ENCODE results near the gene OTOS.
A peak's percentile ranks its signal among the peaks of the same experiment; 100 is the strongest.

The OTOS gene

GRCh38 chr2:240174496-240174895 lies 34.0 kb upstream of the OTOS start:
- Histone ChIP-seq H2AFZ (ENCODE audit: low read length) (no peak overlapping the region), H4K91ac (ENCODE audit: low read depth, low read length, poor library complexity) (no peak overlapping the region), H2BK15ac (ENCODE audit: low read length) (no peak overlapping the region), H2BK5ac (ENCODE audit: low read length) (no peak overlapping the region), H2BK120ac (ENCODE audit: low read depth, low read length) (no peak overlapping the region), H3K4me1 (ENCODE audit: control insufficient read depth in 2 of 2, insufficient read depth in 1 of 2, low read depth in 1 of 2, low read length in 2 of 2) (peaks cover 4 to 11% of the 10 kb centered on the region in 2 donors), H3K9me3 (replicated peaks in 1 of 2; ENCODE audit: control insufficient read depth in 2 of 2, insufficient read depth in 1 of 2, low read depth in 1 of 2, low read length in 2 of 2) (peaks cover 0 to 5% of the 10 kb centered on the region in 2 donors), H3K27me3 (ENCODE audit: control insufficient read depth in 3 of 3, insufficient read depth in 3 of 3, low read depth in 1 of 3, low read length in 3 of 3) (peaks cover 0 to 26% (median 0%) of the 10 kb centered on the region in 3 experiments), H3K4me2 (ENCODE audit: insufficient read depth, low read length, poor library complexity, severe bottlenecking) (no peak overlapping the region), H3K79me1 (ENCODE audit: low read depth, low read length) (no peaks in the 10 kb centered on the region), H3K27ac (replicated peaks; ENCODE audit: low read length) (no peak overlapping the region), H3K23ac (ENCODE audit: low read depth, low read length, poor library complexity) (no peak overlapping the region), H4K8ac (ENCODE audit: low read depth, low read length) (no peak overlapping the region), H3K4me3 (ENCODE audit: low read length in 2 of 2) (no peak overlapping the region), H2AK5ac (ENCODE audit: low read depth, low read length) (no peak overlapping the region), H3K4ac (ENCODE audit: low read length) (no peak overlapping the region), H3K14ac (ENCODE audit: low read length) (no peak overlapping the region), H3K9ac (ENCODE audit: low read depth, low read length, poor library complexity) (no peak overlapping the region), H3K36me3 (replicated peaks in 1 of 2; ENCODE audit: control insufficient read depth in 2 of 2, insufficient read depth in 2 of 2, low read length in 2 of 2) (no peaks in the 10 kb centered on the region), H2BK12ac (ENCODE audit: low read length) (no peak overlapping the region), H3K18ac (ENCODE audit: low read length) (no peak overlapping the region)
- DNase-seq (ENCODE audit: low spot score), result no peak
- 100% methylated on average over 2 of the region's 7 CpGs; no CpG with 5 or more reads in 1 of the 2 donors for WGBS, 2 donors (ENCODE audit: extremely low coverage in 2 of 2, insufficient read length in 2 of 2, insufficient replicate concordance in 1 of 2)

GRCh38 chr2:240172071-240172895 lies 31.8 kb upstream of the OTOS start:
- Histone ChIP-seq H2BK120ac (ENCODE audit: low read depth, low read length) (no peak overlapping the region), H3K4ac (ENCODE audit: low read length) (no peak overlapping the region), H3K27ac (replicated peaks; ENCODE audit: low read length) (no peak overlapping the region), H3K14ac (ENCODE audit: low read length) (no peak overlapping the region), H3K9ac (ENCODE audit: low read depth, low read length, poor library complexity) (no peak overlapping the region), H3K18ac (ENCODE audit: low read length) (peak overlapping the region; percentile 6), H4K8ac (ENCODE audit: low read depth, low read length) (no peak overlapping the region), H2BK12ac (ENCODE audit: low read length) (no peak overlapping the region), H3K23ac (ENCODE audit: low read depth, low read length, poor library complexity) (no peak overlapping the region), H3K79me1 (ENCODE audit: low read depth, low read length) (no peaks in the 10 kb centered on the region), H2AFZ (ENCODE audit: low read length) (no peak overlapping the region), H3K9me3 (replicated peaks in 1 of 2; ENCODE audit: control insufficient read depth in 2 of 2, insufficient read depth in 1 of 2, low read depth in 1 of 2, low read length in 2 of 2) (peaks cover 0 to 5% of the 10 kb centered on the region in 2 donors), H2BK15ac (ENCODE audit: low read length) (no peak overlapping the region), H3K4me1 (ENCODE audit: control insufficient read depth in 2 of 2, insufficient read depth in 1 of 2, low read depth in 1 of 2, low read length in 2 of 2) (peaks cover 4 to 9% of the 10 kb centered on the region in 2 donors), H3K27me3 (ENCODE audit: control insufficient read depth in 3 of 3, insufficient read depth in 3 of 3, low read depth in 1 of 3, low read length in 3 of 3) (peaks cover 0 to 22% (median 0%) of the 10 kb centered on the region in 3 experiments), H2BK5ac (ENCODE audit: low read length) (no peak overlapping the region), H3K4me3 (ENCODE audit: low read length in 2 of 2) (no peak overlapping the region), H4K91ac (ENCODE audit: low read depth, low read length, poor library complexity) (no peak overlapping the region), H3K36me3 (replicated peaks in 1 of 2; ENCODE audit: control insufficient read depth in 2 of 2, insufficient read depth in 2 of 2, low read length in 2 of 2) (no peaks in the 10 kb centered on the region), H2AK5ac (ENCODE audit: low read depth, low read length) (no peak overlapping the region), H3K4me2 (ENCODE audit: insufficient read depth, low read length, poor library complexity, severe bottlenecking) (no peak overlapping the region)
- no CpG with 5 or more reads among the region's 13 CpGs for WGBS, 2 donors (ENCODE audit: extremely low coverage in 2 of 2, insufficient read length in 2 of 2, insufficient replicate concordance in 1 of 2)
- DNase-seq (ENCODE audit: low spot score), result no peak

DNA sequence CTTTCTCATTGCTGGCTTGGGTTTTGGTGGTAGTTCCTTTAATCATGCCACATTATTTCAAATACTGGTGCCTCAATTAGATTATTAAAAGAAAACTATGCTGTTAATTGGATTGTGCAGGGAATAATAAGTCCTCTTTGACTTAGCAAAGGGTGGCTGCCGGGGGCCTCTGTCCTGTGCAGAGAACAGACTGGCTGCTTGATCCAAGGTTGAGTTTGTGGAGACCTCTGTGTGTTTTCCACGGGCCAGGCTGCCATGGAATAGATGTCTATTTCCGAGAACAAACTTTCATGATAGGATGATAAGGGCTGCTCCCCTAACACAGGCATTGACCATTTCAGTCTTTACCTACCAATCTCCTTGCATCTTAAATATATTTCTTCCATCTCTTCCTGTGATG lies 30.4 kb upstream of the OTOS start:
- H4K8ac ChIP-seq (ENCODE audit: low read depth, low read length), result no peak overlapping the region
- H3K4me1 ChIP-seq (ENCODE audit: control insufficient read depth in 2 of 2, insufficient read depth in 1 of 2, low read depth in 1 of 2, low read length in 2 of 2), result peaks cover 4 to 9% of the 10 kb centered on the region in 2 donors

DNA sequence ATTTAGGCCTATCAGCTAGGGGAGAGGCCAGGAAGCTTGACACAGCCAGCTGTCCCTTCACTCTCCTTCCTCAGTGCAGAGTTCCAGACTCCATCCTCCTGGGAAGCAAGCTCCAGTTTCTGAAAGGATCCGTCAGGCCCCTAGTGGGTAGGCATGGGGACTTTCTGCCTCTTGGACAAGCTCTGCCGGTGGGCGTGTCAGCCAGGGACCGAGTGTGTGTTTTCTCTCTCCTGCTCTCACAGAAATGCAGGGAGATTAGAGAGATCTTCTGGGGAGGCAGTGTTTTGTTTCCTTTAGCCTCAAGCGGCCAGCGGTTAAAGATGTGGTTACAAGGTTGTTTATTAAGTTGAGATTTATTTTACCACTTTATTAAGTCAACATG lies 29.9 kb upstream of the OTOS start:
- H2AK5ac ChIP-seq (ENCODE audit: low read depth, low read length), result no peak overlapping the region
- peaks cover 4 to 9% of the 10 kb centered on the region in 2 donors for H3K4me1 ChIP-seq (ENCODE audit: control insufficient read depth in 2 of 2, insufficient read depth in 1 of 2, low read depth in 1 of 2, low read length in 2 of 2)
- no peaks in the 10 kb centered on the region for H3K36me3 ChIP-seq (replicated peaks in 1 of 2; ENCODE audit: control insufficient read depth in 2 of 2, insufficient read depth in 2 of 2, low read length in 2 of 2)
- no peak overlapping the region for H2AFZ ChIP-seq (ENCODE audit: low read length)
- H4K91ac ChIP-seq (ENCODE audit: low read depth, low read length, poor library complexity), result no peak overlapping the region
- H3K4me3 ChIP-seq (ENCODE audit: low read length in 2 of 2), result no peak overlapping the region
- H3K79me1 ChIP-seq (ENCODE audit: low read depth, low read length), result no peaks in the 10 kb centered on the region
- WGBS, 2 donors (ENCODE audit: extremely low coverage in 2 of 2, insufficient read length in 2 of 2, insufficient replicate concordance in 1 of 2), result no CpG with 5 or more reads among the region's 6 CpGs
- H3K9ac ChIP-seq (ENCODE audit: low read depth, low read length, poor library complexity), result no peak overlapping the region
- H3K4ac ChIP-seq (ENCODE audit: low read length), result no peak overlapping the region
- H3K18ac ChIP-seq (ENCODE audit: low read length), result peak overlapping the region; percentile 92
- no peak overlapping the region for H3K4me2 ChIP-seq (ENCODE audit: insufficient read depth, low read length, poor library complexity, severe bottlenecking)
- H3K9me3 ChIP-seq (replicated peaks in 1 of 2; ENCODE audit: control insufficient read depth in 2 of 2, insufficient read depth in 1 of 2, low read depth in 1 of 2, low read length in 2 of 2), result peaks cover 0 to 5% of the 10 kb centered on the region in 2 donors
- no peak overlapping the region for H3K23ac ChIP-seq (ENCODE audit: low read depth, low read length, poor library complexity)
- peak overlapping the region; percentile 59 for H2BK15ac ChIP-seq (ENCODE audit: low read length)
- H3K14ac ChIP-seq (ENCODE audit: low read length), result peak overlapping the region; percentile 9
- no peak overlapping the region for H2BK5ac ChIP-seq (ENCODE audit: low read length)
- H3K27me3 ChIP-seq (ENCODE audit: control insufficient read depth in 3 of 3, insufficient read depth in 3 of 3, low read depth in 1 of 3, low read length in 3 of 3), result peaks cover 0 to 4% (median 0%) of the 10 kb centered on the region in 3 experiments
- no peak overlapping the region for H2BK120ac ChIP-seq (ENCODE audit: low read depth, low read length)
- no peak overlapping the region for H2BK12ac ChIP-seq (ENCODE audit: low read length)
- DNase-seq (ENCODE audit: low spot score), result peak; percentile 21
- peak overlapping the region; percentile 52 for H4K8ac ChIP-seq (ENCODE audit: low read depth, low read length)
- peak overlapping the region; percentile 48 for H3K27ac ChIP-seq (replicated peaks; ENCODE audit: low read length)

More for the DNA sequence above, 30.4 kb upstream of the OTOS start:
- DNase-seq (ENCODE audit: low spot score), result no peak
- H3K36me3 ChIP-seq (replicated peaks in 1 of 2; ENCODE audit: control insufficient read depth in 2 of 2, insufficient read depth in 2 of 2, low read length in 2 of 2), result no peaks in the 10 kb centered on the region
- no peak overlapping the region for H3K9ac ChIP-seq (ENCODE audit: low read depth, low read length, poor library complexity)
- H3K9me3 ChIP-seq (replicated peaks in 1 of 2; ENCODE audit: control insufficient read depth in 2 of 2, insufficient read depth in 1 of 2, low read depth in 1 of 2, low read length in 2 of 2), result peaks cover 0 to 5% of the 10 kb centered on the region in 2 donors
- no peak overlapping the region for H3K4ac ChIP-seq (ENCODE audit: low read length)
- H3K18ac ChIP-seq (ENCODE audit: low read length), result no peak overlapping the region
- no peak overlapping the region for H2BK5ac ChIP-seq (ENCODE audit: low read length)
- no peak overlapping the region for H2AFZ ChIP-seq (ENCODE audit: low read length)
- no peak overlapping the region for H3K4me2 ChIP-seq (ENCODE audit: insufficient read depth, low read length, poor library complexity, severe bottlenecking)
- no peak overlapping the region for H2AK5ac ChIP-seq (ENCODE audit: low read depth, low read length)
- no peak overlapping the region for H2BK15ac ChIP-seq (ENCODE audit: low read length)
- no peak overlapping the region for H4K91ac ChIP-seq (ENCODE audit: low read depth, low read length, poor library complexity)
- H2BK120ac ChIP-seq (ENCODE audit: low read depth, low read length), result no peak overlapping the region
- no peak overlapping the region for H3K14ac ChIP-seq (ENCODE audit: low read length)
- H2BK12ac ChIP-seq (ENCODE audit: low read length), result no peak overlapping the region
- no peaks in the 10 kb centered on the region for H3K79me1 ChIP-seq (ENCODE audit: low read depth, low read length)
- no peak overlapping the region for H3K23ac ChIP-seq (ENCODE audit: low read depth, low read length, poor library complexity)
- WGBS, 2 donors (ENCODE audit: extremely low coverage in 2 of 2, insufficient read length in 2 of 2, insufficient replicate concordance in 1 of 2), result no CpG with 5 or more reads among the region's 3 CpGs
- H3K27ac ChIP-seq (replicated peaks; ENCODE audit: low read length), result no peak overlapping the region
- peaks cover 0 to 8% (median 0%) of the 10 kb centered on the region in 3 experiments for H3K27me3 ChIP-seq (ENCODE audit: control insufficient read depth in 3 of 3, insufficient read depth in 3 of 3, low read depth in 1 of 3, low read length in 3 of 3)
- H3K4me3 ChIP-seq (ENCODE audit: low read length in 2 of 2), result no peak overlapping the region

Measured in neuronal stem cell (in vitro differentiated cells).